Activated CD4-positive, alpha-beta T cell treated with anti-CD3 and anti-CD28 coated beads, Interleukin-2, amount 10 ng/mL, durations not matched to agents 24 days and 14 days (primary cell): Measurements from ENCODE around the gene GRK5. TPM values are rescaled to one million over a fixed set of nuclear protein-coding genes. Genes with fewer than 3 reads are reported as not detected.
"Not testable (repeated sequence)": the region's sequence is repeated elsewhere in the genome, so short reads cannot be mapped to it uniquely, and the experiment has no call there.

ENCODE experiments used
- DNase-seq: peaks from one replicate; pipeline ENCODE4 v3.0.0; 2022
- H3K27ac Mint-ChIP-seq: one replicate; pipeline ENCODE4 v1.8.0; 2022; ENCODE audit warnings: mild to moderate bottlenecking, mixed read lengths
- H3K27me3 Mint-ChIP-seq: one replicate; pipeline ENCODE4 v1.8.0; 2022; ENCODE audit warnings: mixed read lengths
- H3K36me3 Mint-ChIP-seq: one replicate; pipeline ENCODE4 v1.8.0; 2022; ENCODE audit warnings: low read depth, mild to moderate bottlenecking, mixed read lengths
- H3K4me1 Mint-ChIP-seq: one replicate; pipeline ENCODE4 v1.8.0; 2021; ENCODE audit warnings: mixed read lengths
- H3K4me3 Mint-ChIP-seq: one replicate; pipeline ENCODE4 v1.8.0; 2022; ENCODE audit warnings: mild to moderate bottlenecking, moderate library complexity, mixed read lengths
- H3K9me3 Mint-ChIP-seq: one replicate; pipeline ENCODE4 v1.8.0; 2021; ENCODE audit warnings: mixed read lengths
- intact Hi-C: fragments of 100-400 bp; cut with micrococcal nuclease; formaldehyde crosslinking; loops from one replicate; pipeline ENCODE4 v1.15.1; 2023
- total RNA-seq: library from RNA; stranded (reverse); gene quantifications from 2 replicates; pipeline ENCODE4 v1.2.3, GENCODE V29; 2022

Gene GRK5
- total RNA-seq, 1 donor from 2014 or later, result 27.3 TPM

DNA sequence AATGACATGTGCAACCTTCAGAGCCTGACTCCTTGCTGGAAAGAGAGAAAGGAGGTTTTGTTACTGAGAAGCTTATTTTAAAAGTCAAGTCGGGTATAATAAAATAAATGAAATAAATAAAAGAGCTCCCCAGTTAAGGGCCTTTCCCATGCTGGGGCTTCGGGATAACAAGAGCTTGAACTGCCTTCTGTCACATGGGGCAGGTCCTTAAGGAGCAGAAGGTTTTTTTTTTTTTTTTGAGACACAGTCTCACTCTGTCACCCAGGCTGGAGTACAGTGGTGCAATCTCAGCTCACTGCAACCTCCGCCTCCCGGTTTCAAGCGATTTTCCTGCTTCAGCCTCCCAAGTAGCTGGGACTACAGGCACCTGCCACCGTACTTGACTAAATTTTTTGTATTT is 31.6 kb downstream of the GRK5 start:
- intact Hi-C loops, H3K27me3 Mint-ChIP-seq, H3K9me3 Mint-ChIP-seq, DNase-seq, H3K27ac Mint-ChIP-seq, H3K36me3 Mint-ChIP-seq, H3K4me3 Mint-ChIP-seq: not testable (repeated sequence)
- H3K4me1 Mint-ChIP-seq, result peaks cover 51% of the 10 kb centered on the region

DNA sequence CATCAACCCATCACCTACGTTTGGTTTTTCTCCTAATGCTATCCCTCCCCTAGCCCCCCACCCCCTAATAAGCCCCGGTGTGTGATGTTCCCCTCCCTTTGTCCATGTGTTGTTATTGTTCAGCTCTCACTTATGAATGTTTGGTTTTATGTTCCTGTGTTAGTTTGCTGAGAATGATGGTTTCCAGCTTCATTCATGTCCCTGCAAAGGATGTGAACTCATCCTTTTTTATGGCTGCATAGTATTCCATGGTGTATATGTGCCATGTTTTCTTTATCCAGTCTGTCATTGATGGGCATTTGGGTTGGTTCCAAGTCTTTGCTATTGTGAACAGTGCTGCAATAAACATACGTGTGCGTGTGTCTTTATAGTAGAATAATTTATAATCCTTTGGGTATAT is 32.3 kb downstream of the GRK5 start:
- H3K27me3 Mint-ChIP-seq, H3K27ac Mint-ChIP-seq, H3K9me3 Mint-ChIP-seq, H3K4me3 Mint-ChIP-seq, H3K36me3 Mint-ChIP-seq, DNase-seq, intact Hi-C loops: not testable (repeated sequence)
- peaks cover 50% of the 10 kb centered on the region for H3K4me1 Mint-ChIP-seq

DNA sequence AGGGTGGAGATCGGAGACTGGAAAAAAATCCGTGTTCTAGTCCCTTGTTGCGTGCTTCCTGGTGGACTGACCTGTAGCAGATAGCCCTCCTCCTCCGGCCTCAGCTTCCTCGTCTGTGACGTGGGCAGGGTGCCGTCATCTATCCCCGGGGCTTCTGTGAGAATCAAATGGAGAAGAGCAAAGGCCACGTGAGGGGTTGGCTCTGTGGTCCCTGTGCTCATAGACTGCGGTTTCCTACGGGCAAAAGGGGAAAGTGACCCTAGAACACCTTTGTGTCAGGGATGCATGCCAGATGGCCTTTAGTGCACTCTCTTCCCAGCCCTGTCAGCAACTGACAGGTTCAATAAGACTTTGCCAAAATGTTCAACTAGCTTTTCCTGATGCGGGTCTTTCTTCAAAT is 33.7 kb downstream of the GRK5 start:
- Mint-ChIP-seq H3K4me1 (peaks cover 44% of the 10 kb centered on the region), H3K4me3 (no peak overlapping the region), H3K27me3 (no peaks in the 10 kb centered on the region), H3K9me3 (no peaks in the 10 kb centered on the region), H3K36me3 (peaks cover 3% of the 10 kb centered on the region), H3K27ac (no peak overlapping the region)
- DNase-seq, result no peak
- intact Hi-C loops, result no loop called here

DNA sequence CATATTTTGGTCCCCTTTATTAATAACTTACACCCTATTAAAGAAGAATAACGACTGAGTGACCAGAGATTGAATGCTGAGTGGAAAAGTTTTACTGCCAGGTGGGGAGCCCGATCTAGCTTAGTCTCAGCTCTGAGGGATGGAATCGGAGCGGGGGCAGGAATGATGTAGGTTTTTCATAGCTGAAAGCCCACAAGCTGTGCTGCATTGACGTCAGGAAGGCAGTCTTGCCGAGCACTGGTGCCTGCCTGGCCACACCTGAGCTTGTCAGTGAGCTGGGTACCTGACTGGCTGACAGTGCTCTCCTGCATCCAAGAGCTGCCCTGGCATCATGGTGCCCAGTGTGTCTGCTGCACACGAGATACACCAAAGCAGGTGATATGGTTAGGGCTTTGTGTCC is 34.8 kb downstream of the GRK5 start:
- H3K27ac Mint-ChIP-seq, result no peak overlapping the region
- no peak overlapping the region for H3K4me3 Mint-ChIP-seq
- peaks cover 3% of the 10 kb centered on the region for H3K36me3 Mint-ChIP-seq
- H3K27me3 Mint-ChIP-seq, result no peaks in the 10 kb centered on the region
- DNase-seq, result no peak
- H3K4me1 Mint-ChIP-seq, result peaks cover 39% of the 10 kb centered on the region
- H3K9me3 Mint-ChIP-seq, result no peaks in the 10 kb centered on the region
- intact Hi-C loops, result no loop called here

DNA sequence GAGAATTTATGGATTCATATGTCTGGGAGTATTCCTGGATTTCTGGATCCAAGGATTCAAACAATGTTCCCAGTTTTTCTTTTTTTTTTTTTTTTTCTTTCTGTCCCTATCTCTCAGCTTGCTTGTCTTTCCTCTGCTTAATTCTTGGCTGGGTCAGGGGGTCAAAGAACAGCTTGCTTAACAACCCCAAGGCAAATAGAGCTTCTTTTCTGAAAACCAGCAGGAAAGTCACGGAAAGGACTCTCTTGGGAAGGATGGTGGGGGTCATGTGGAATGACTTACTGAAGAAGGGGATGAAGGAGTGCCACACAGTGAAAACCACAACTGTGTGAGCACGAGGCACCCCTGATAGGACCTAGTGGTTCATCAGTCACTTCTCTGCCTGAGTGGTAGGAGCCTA is 36.1 kb downstream of the GRK5 start:
- Mint-ChIP-seq H3K27ac (no peak overlapping the region), H3K9me3 (no peaks in the 10 kb centered on the region), H3K36me3 (peaks cover 5% of the 10 kb centered on the region), H3K27me3 (no peaks in the 10 kb centered on the region), H3K4me3 (no peak overlapping the region), H3K4me1 (peaks cover 27% of the 10 kb centered on the region)
- DNase-seq, result no peak
- intact Hi-C loops, result no loop called here

DNA sequence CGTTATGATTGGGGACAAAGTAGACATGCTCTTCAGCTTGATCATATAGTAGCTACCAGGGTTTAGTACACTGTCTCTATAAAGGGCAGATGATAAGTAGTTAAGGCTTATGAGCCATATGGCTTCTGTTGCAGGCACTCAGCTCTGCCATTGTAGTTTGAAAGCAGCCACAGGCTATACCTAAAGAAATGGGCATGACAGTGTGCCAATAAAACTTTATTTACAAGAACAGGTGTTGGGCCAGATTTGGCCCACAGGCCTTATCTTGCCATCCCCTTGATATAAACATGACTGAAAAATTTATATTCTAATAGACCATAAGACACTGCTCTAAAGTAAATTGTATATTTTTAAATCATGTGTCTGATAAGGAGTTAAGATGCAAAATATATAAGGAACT is 36.6 kb downstream of the GRK5 start:
- Mint-ChIP-seq H3K4me1 (peaks cover 25% of the 10 kb centered on the region), H3K27ac (no peak overlapping the region), H3K27me3 (no peaks in the 10 kb centered on the region), H3K4me3 (no peak overlapping the region), H3K9me3 (no peaks in the 10 kb centered on the region), H3K36me3 (peaks cover 5% of the 10 kb centered on the region)
- intact Hi-C loops, result no loop called here
- DNase-seq, result no peak

DNA sequence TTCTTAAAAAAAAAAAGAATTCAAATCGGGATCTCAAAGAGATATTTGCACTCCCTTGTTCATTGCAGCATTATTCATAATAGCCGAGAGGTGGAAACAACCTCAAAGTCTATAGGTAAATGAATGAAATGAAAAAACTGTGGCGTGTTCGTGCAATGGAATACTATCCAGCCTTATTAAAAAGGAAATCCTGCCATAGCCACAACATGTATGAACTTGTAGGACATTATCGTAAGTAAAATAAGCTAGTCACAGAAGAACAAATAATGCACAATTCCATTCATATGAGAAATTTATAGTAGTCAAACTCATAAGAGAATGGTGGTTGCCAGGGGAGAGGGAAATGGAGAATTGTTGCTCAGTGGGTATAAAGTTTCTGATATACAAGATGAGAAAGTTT is 37.9 kb downstream of the GRK5 start:
- Mint-ChIP-seq H3K27me3 (no peaks in the 10 kb centered on the region), H3K4me3 (no peak overlapping the region), H3K9me3 (no peaks in the 10 kb centered on the region), H3K4me1 (peaks cover 25% of the 10 kb centered on the region), H3K27ac (no peak overlapping the region), H3K36me3 (peaks cover 5% of the 10 kb centered on the region)
- intact Hi-C loops, result no loop called here
- DNase-seq, result no peak

DNA sequence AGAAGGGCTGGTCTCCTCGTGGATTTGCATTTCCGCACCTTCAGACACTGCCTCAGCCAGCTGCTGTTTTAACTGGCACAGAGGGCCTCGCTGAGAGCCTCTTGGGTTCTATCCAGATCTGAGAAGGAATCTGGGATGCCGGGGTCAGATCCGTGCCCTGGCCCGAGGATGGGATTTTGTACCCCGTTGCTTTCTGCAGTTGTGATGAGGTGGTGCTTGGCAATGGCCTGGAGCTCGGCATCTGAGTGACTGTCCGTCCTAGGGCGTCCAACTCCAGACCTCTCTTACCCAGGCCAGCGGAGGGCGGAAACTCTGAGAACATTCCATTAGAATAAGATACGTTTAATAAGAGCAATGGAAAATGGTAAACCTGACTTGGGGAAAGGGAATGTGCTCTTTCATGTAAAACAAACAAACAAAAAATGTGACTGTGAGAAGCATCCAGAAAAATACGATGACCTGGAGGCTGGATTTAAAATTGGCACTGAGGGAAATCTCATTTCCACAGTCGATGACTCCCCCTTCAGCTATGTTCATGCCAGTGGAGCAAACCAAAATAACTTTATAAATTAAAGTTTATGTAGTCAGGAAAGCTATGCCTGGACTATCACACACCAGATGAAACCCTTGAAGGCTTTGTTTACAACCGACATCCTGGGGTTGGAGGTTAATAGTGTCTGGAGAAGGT is 39.6 kb downstream of the GRK5 start:
- no peak for DNase-seq
- Mint-ChIP-seq H3K4me3 (no peak overlapping the region), H3K27ac (no peak overlapping the region), H3K9me3 (no peaks in the 10 kb centered on the region), H3K4me1 (peaks cover 26% of the 10 kb centered on the region), H3K36me3 (peaks cover 6% of the 10 kb centered on the region), H3K27me3 (no peaks in the 10 kb centered on the region)
- intact Hi-C loops, result no loop called here

DNA sequence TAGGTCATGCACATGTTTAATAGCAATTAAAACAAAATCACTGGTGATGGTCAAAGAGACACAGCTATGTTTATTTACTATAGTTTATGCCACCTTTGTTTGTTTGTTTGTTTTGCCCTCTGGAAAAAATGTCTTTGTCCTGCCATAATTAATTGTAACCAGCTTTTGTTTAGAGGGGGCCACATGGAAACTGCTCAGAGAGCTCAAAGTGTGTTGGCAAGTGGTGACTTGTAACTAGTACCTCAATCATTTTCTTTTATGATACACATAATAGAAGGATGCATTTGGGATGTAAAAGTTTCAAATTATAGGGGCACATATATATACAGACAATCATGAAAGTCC is 40.2 kb downstream of the GRK5 start:
- Mint-ChIP-seq H3K27ac (no peak overlapping the region), H3K27me3 (no peaks in the 10 kb centered on the region), H3K4me1 (peaks cover 23% of the 10 kb centered on the region), H3K4me3 (no peak overlapping the region), H3K36me3 (peaks cover 6% of the 10 kb centered on the region), H3K9me3 (no peaks in the 10 kb centered on the region)
- intact Hi-C loops, result no loop called here
- DNase-seq, result no peak

DNA sequence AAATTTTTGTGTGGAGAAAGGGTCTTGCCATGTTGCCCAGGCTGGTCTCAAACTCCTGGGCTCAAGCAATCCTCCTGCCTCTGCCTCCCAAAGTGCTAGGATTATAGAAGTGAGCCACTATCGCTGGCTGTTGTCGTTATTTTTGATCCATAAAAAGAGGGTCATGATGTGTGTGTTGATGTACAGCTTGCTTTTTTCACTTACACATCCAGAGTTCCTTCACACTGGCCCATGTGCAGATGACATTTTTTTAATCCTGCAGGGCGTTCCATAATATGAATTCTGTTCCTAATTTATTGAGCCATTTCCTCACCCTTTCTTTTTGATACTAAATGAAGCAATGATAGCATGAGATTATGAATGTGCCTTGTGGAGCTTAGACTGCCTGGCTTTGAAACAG is 40.8 kb downstream of the GRK5 start:
- no peak for DNase-seq
- H3K27me3 Mint-ChIP-seq, result no peaks in the 10 kb centered on the region
- intact Hi-C loops, result no loop called here
- H3K4me3 Mint-ChIP-seq, result no peak overlapping the region
- peaks cover 24% of the 10 kb centered on the region for H3K4me1 Mint-ChIP-seq
- H3K9me3 Mint-ChIP-seq, result no peaks in the 10 kb centered on the region
- H3K27ac Mint-ChIP-seq, result no peak overlapping the region
- H3K36me3 Mint-ChIP-seq, result peaks cover 6% of the 10 kb centered on the region

DNA sequence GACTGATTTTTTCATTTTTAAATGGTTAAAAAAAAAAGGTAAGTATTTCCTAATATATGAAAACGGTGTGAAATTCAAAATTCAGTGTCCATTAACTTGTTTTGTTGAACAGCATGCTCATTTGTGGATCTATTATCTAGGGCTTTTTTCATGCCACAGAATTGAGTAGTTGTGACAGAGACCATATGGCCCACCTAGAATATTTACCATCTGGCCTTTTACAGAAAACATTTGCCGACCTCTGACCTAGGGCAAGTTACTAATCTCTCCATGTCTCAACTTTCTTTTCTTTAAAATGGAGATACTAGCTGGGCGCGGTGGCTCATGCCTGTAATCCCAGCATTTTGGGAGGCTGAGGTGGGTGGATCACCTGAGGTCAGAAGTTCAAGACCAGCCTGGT is 41.3 kb downstream of the GRK5 start:
- Mint-ChIP-seq H3K27me3 (no peaks in the 10 kb centered on the region), H3K4me1 (peaks cover 25% of the 10 kb centered on the region), H3K4me3 (no peak overlapping the region), H3K36me3 (peaks cover 6% of the 10 kb centered on the region), H3K9me3 (no peaks in the 10 kb centered on the region), H3K27ac (no peak overlapping the region)
- DNase-seq, result no peak
- intact Hi-C loops, result no loop called here

DNA sequence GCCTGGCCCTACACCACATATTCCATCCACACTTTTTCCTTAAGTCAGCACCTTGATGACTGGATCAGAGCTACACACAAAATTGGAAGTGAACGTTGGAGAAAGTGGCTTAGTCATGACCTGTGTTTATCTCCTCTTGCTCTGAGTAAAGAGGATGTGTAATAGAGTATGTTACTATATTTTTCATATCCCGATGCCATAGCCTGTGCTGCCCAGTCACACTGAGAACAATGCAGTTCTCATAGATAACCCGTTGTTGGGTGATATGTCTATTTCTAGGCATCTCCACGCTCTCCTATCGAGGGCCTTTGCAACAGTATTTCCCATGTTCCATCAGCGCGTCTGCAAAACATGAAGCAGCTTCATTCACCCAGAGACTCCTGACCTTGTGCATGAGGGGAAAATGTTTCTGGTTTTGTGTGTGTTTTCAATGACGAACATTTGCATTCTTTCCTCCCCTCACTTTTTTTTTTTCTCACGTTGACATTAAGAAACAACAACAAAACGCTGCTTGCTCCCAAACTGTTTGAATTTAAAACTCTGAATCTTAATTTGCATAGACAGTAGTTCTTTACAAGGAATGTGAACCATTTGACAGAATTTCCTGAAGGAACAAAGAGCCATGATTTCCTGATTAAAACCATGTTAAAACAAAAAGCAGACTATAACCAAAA is 43.4 kb downstream of the GRK5 start:
- intact Hi-C loops, result loop anchor here (2.0 to 5.0 kb wide), 2 partner anchors 30 to 37 kb away; no protein-coding TSS in a partner anchor
- peak; percentile 55 for DNase-seq
- H3K4me3 Mint-ChIP-seq, result no peak overlapping the region
- H3K36me3 Mint-ChIP-seq, result peaks cover 8% of the 10 kb centered on the region
- H3K27ac Mint-ChIP-seq, result peak overlapping the region; percentile 72
- no peaks in the 10 kb centered on the region for H3K27me3 Mint-ChIP-seq
- H3K9me3 Mint-ChIP-seq, result no peaks in the 10 kb centered on the region
- H3K4me1 Mint-ChIP-seq, result peaks cover 38% of the 10 kb centered on the region

DNA sequence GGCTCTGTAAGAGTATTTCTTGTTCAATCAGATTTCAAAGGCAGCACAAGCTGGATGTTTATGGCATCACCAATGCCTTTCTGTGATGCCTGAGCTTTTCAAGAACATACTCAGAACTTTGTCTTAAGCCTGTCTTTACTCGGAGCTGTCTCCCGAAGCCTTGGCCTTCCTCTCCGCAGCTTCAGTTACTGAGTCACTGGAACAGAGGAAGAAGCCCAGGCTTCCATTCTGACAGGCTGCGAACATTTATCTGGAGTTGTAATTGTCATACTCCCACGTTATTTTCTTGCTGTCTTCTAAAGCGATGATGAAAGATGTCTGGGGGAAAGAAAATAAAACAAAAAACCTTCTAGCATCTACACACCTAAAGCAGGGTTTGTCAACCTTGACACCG is 43.9 kb downstream of the GRK5 start:
- Mint-ChIP-seq H3K4me3 (no peak overlapping the region), H3K27ac (peak overlapping the region; percentile 72), H3K4me1 (peaks cover 38% of the 10 kb centered on the region), H3K27me3 (no peaks in the 10 kb centered on the region), H3K9me3 (no peaks in the 10 kb centered on the region), H3K36me3 (peaks cover 8% of the 10 kb centered on the region)
- intact Hi-C loops, result loop anchor here (2.0 to 5.0 kb wide), 2 partner anchors 31 to 36 kb away; no protein-coding TSS in a partner anchor
- no peak for DNase-seq

DNA sequence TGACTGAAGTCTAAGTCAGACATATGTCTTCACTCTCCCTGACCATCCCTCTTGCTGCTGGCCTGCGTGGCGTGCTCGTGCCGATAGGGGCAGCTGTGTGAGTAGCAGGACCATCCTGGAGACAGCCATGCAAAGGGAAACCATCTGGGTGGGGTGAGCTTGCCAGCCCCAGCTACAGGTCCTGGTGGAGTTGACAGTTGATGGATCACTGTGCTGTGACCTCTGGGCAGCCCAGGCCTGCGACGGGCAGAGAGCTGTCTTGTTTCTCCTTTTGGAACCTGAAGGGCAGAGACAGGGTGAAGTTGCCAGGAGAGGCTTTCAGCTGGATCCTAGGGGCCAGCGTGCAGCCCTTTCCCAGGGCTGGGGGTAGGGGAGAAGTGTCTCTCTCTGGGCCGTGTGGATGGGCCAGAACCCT is 44.7 kb downstream of the GRK5 start:
- Mint-ChIP-seq H3K4me1 (peaks cover 38% of the 10 kb centered on the region), H3K9me3 (peaks cover 3% of the 10 kb centered on the region), H3K36me3 (peaks cover 13% of the 10 kb centered on the region), H3K27ac (peak overlapping the region; percentile 80), H3K27me3 (no peaks in the 10 kb centered on the region), H3K4me3 (no peak overlapping the region)
- intact Hi-C loops, result loop anchor here (5.0 kb wide), 1 partner anchor 35 kb away; no protein-coding TSS in a partner anchor
- DNase-seq, result no peak
